Liver (tissue), 9 donors: ENCODE data around the gene PLCD1. TPM values are rescaled to one million over a fixed set of nuclear protein-coding genes. Genes with fewer than 3 reads are reported as not detected.

Experiments used
- DNase-seq: peaks from one replicate; pipeline ENCODE4 v3.0.0-alpha.2; 2017; ENCODE audit warnings: low spot score
- H3K27ac ChIP-seq, 2 donors: one replicate each; pipeline ENCODE4 v1.7.0; 2013; ENCODE audit warnings: inconsistent platforms in 2 of 2, low read length in 2 of 2, control low read depth in 1 of 2, low read depth in 1 of 2, mild to moderate bottlenecking in 1 of 2
- H3K27me3 ChIP-seq, 4 donors: one replicate each; pipeline versions ENCODE4 v1.6.1 to v1.7.0; 2013; ENCODE audit warnings: low read length in 3 of 4, inconsistent platforms in 1 of 4, mild to moderate bottlenecking in 1 of 4, moderate library complexity in 1 of 4; ENCODE audit not compliant: control insufficient read depth in 4 of 4, insufficient read depth in 4 of 4
- H3K36me3 ChIP-seq, 4 donors: one replicate each; pipeline versions ENCODE4 v1.6.1 to v1.7.0; 2013; ENCODE audit warnings: low read length in 3 of 4, mild to moderate bottlenecking in 3 of 4, low read depth in 1 of 4, moderate library complexity in 1 of 4; ENCODE audit not compliant: control insufficient read depth in 4 of 4, insufficient read depth in 3 of 4
- H3K4me1 ChIP-seq, 4 donors: one replicate each; pipeline versions ENCODE4 v1.6.1 to v1.7.0; 2013; ENCODE audit warnings: low read length in 3 of 4, mild to moderate bottlenecking in 3 of 4, moderate library complexity in 1 of 4; ENCODE audit not compliant: control insufficient read depth in 4 of 4, insufficient read depth in 4 of 4
- H3K4me3 ChIP-seq, 3 donors: one replicate each; pipeline versions ENCODE4 v1.6.1 to v1.7.0; 2013; ENCODE audit warnings: low read length in 3 of 3, control low read depth in 1 of 3, low read depth in 1 of 3, mild to moderate bottlenecking in 1 of 3
- H3K9ac ChIP-seq, 2 donors: one replicate each; pipeline ENCODE4 v1.7.0; 2013; ENCODE audit warnings: low read length in 2 of 2, mild to moderate bottlenecking in 2 of 2, moderate library complexity in 2 of 2, control low read depth in 1 of 2, low read depth in 1 of 2
- H3K9me3 ChIP-seq, 4 donors: one replicate each; pipeline versions ENCODE4 v1.6.1 to v1.7.0; 2013; ENCODE audit warnings: low read length in 3 of 4; ENCODE audit not compliant: control insufficient read depth in 4 of 4
- ATF3 ChIP-seq: IDR thresholded peaks from 2 replicates; pipeline ENCODE4 v1.6.1; 2016; ENCODE audit warnings: antibody characterized with exemption
- CTCF ChIP-seq: fragments of 150-350 bp; IDR thresholded peaks from 2 replicates; pipeline ENCODE4 v1.5.1; 2017; ENCODE audit warnings: improper control_type of control experiment, low read depth, low read length; ENCODE audit not compliant: missing input control
- EGR1 ChIP-seq, 2 donors: IDR thresholded peaks; 2 replicates each; pipeline ENCODE4 v1.6.1; 2016 to 2018; ENCODE audit warnings: antibody characterized with exemption in 2 of 2, low read depth in 2 of 2
- FOXA1 ChIP-seq: IDR thresholded peaks from 2 replicates; pipeline ENCODE4 v1.6.1; 2016; ENCODE audit warnings: antibody characterized with exemption
- GABPA ChIP-seq, 2 donors: IDR thresholded peaks in 1 of 2; conservative IDR thresholded peaks in 1 of 2; 2 replicates each; pipeline ENCODE4 v1.6.1; 2016; ENCODE audit warnings: antibody characterized with exemption in 2 of 2, mild to moderate bottlenecking in 1 of 2, moderate library complexity in 1 of 2
- HNF4A ChIP-seq, 2 donors: conservative IDR thresholded peaks; 2 replicates each; pipeline ENCODE4 v1.6.1; 2016; ENCODE audit warnings: antibody characterized with exemption in 2 of 2, mild to moderate bottlenecking in 2 of 2
- HNF4G ChIP-seq: IDR thresholded peaks from 2 replicates; pipeline ENCODE4 v1.6.1; 2016; ENCODE audit warnings: antibody characterized with exemption
- JUND ChIP-seq, 2 donors: IDR thresholded peaks; 2 replicates each; pipeline ENCODE4 v1.6.1; 2016; ENCODE audit warnings: antibody characterized with exemption in 2 of 2
- MAX ChIP-seq: IDR thresholded peaks from 2 replicates; pipeline ENCODE4 v1.6.1; 2016; ENCODE audit warnings: antibody characterized with exemption
- NR2F2 ChIP-seq: IDR thresholded peaks from 2 replicates; pipeline ENCODE4 v1.6.1; 2016; ENCODE audit warnings: antibody characterized with exemption
- RAD21 ChIP-seq, 2 donors: IDR thresholded peaks; 2 replicates each; pipeline ENCODE4 v1.6.1; 2016; ENCODE audit warnings: antibody characterized with exemption in 2 of 2, mild to moderate bottlenecking in 2 of 2
- REST ChIP-seq: IDR thresholded peaks from 2 replicates; pipeline ENCODE4 v1.6.1; 2016; ENCODE audit warnings: antibody characterized with exemption, mild to moderate bottlenecking
- RXRA ChIP-seq, 2 donors: IDR thresholded peaks; 2 replicates each; pipeline ENCODE4 v1.6.1; 2017 to 2018; ENCODE audit warnings: antibody characterized with exemption in 2 of 2, mild to moderate bottlenecking in 1 of 2
- SP1 ChIP-seq: IDR thresholded peaks from 2 replicates; pipeline ENCODE4 v1.6.1; 2018; ENCODE audit warnings: antibody characterized with exemption, mild to moderate bottlenecking
- TAF1 ChIP-seq: conservative IDR thresholded peaks from 2 replicates; pipeline ENCODE4 v1.6.1; 2016; ENCODE audit warnings: antibody characterized with exemption, mild to moderate bottlenecking
- ZBTB33 ChIP-seq: IDR thresholded peaks from 2 replicates; pipeline ENCODE4 v1.6.1; 2016; ENCODE audit warnings: antibody characterized with exemption
- WGBS: extraction: QIAGEN DNeasy Blood & Tissue Kit; methylation state at CpG from one replicate; pipeline ENCODE4 v1.1.7; 2013; 5-methylcytosine and 5-hydroxymethylcytosine counted together
- polyA plus RNA-seq, 2 donors: library from polyadenylated mRNA; stranded (reverse) in 1 of 2; unstranded in 1 of 2; fragments of 200-250 nt in 1 of 2; fragments of >200 nt in 1 of 2; fragmentation: Nextera tagmentation in 1 of 2; extraction: Ambion mirVana in 1 of 2; gene quantifications; one replicate each; pipeline versions ENCODE4 v1.2.1 to v1.2.3, GENCODE V29; 2013 to 2015
- total RNA-seq, 2 donors: library from RNA; depleted of rRNA; stranded (reverse); fragments of >200 nt; gene quantifications; one replicate each; pipeline ENCODE4 v1.2.3, GENCODE V29; 2014
- donor health status: healthy.
- donor health status: healthy.
- donor health status: healthy.
- donor health status: healthy.
- donor health status: healthy.

PLCD1 gene
- total and polyA plus RNA-seq, 4 donors: 6.7 to 10.5 (median 9.1) TPM

GRCh38 chr3:38006031-38006430 lies 23.4 kb downstream of the PLCD1 start:
- no peak for DNase-seq
- Histone ChIP-seq H3K36me3 (peaks cover 0 to 15% (median 7%) of the 10 kb centered on the region in 4 donors), H3K4me3 (no peak overlapping the region), H3K4me1 (peaks cover 0 to 5% (median 1%) of the 10 kb centered on the region in 4 donors), H3K27ac (no peak overlapping the region), H3K9me3 (no peaks in the 10 kb centered on the region), H3K9ac (no peak overlapping the region), H3K27me3 (no peaks in the 10 kb centered on the region)
- no peak for TF ChIP-seq RXRA (IDR thresholded peaks at IDR 0.05)
- no peak for TF ChIP-seq RAD21 (IDR thresholded peaks at IDR 0.05)
- no peak for TF ChIP-seq GABPA (IDR thresholded peaks at IDR 0.05 in 1 of 2, conservative IDR thresholded peaks at IDR 0.05 in 1 of 2)
- no peak for TF ChIP-seq TAF1
- no peak for TF ChIP-seq FOXA1
- no peak for TF ChIP-seq EGR1 (IDR thresholded peaks at IDR 0.05; ENCODE audit: low read depth in 2 of 2)
- TF ChIP-seq MAX: no peak
- TF ChIP-seq CTCF: no peak
- TF ChIP-seq SP1: no peak
- TF ChIP-seq HNF4G: no peak
- TF ChIP-seq ZBTB33: no peak
- no peak for TF ChIP-seq JUND (IDR thresholded peaks at IDR 0.05)
- 96% methylated on average over 5 of the region's 5 CpGs for WGBS

- DNase-seq: no peak
- Histone ChIP-seq H3K36me3 (peaks cover 0 to 15% (median 6%) of the 10 kb centered on the region in 4 donors), H3K4me1 (peaks cover 0 to 5% (median 1%) of the 10 kb centered on the region in 4 donors), H3K9me3 (no peaks in the 10 kb centered on the region), H3K4me3 (no peak overlapping the region), H3K27me3 (no peaks in the 10 kb centered on the region), H3K27ac (no peak overlapping the region), H3K9ac (no peak overlapping the region)
- WGBS: 76% methylated on average over 15 of the region's 15 CpGs
- TF ChIP-seq REST (no peak), ZBTB33 (no peak), FOXA1 (no peak), EGR1 (IDR thresholded peaks at IDR 0.05; ENCODE audit: low read depth in 2 of 2) (no peak), TAF1 (no peak), HNF4A (conservative IDR thresholded peaks at IDR 0.05) (no peak), NR2F2 (no peak), MAX (no peak), ATF3 (no peak), CTCF (no peak), GABPA (IDR thresholded peaks at IDR 0.05 in 1 of 2, conservative IDR thresholded peaks at IDR 0.05 in 1 of 2) (no peak), RAD21 (IDR thresholded peaks at IDR 0.05) (no peak)
These were observed 24.1 kb downstream of the PLCD1 start for GRCh38 chr3:38005076-38006020.
